Tibial artery (tissue), 4 donors: ENCODE data around the gene AAGAB.
"Not testable (repeated sequence)": the region's sequence is repeated elsewhere in the genome, so short reads cannot be mapped to it uniquely, and the experiment has no call there.

ENCODE experiments used
- DNase-seq, 2 donors: peaks; one replicate each; pipeline ENCODE4 v3.0.0-alpha.2; 2019
- H3K27ac ChIP-seq, 2 donors: fragments of 200-600 bp; sonication (generic) in 1 of 2; 1 replicate in 1 of 2; 2 replicates in 1 of 2; pipeline ENCODE4 v1.5.1; 2018 to 2019; ENCODE audit warnings: mild to moderate bottlenecking in 1 of 2
- H3K27me3 ChIP-seq, 2 donors: fragments of 200-600 bp; sonication (generic) in 1 of 2; one replicate each; pipeline versions ENCODE4 v1.5.1 to v1.6.0; 2016 to 2019
- H3K36me3 ChIP-seq, 3 donors: fragments of 200-600 bp; sonication (generic) in 2 of 3; one replicate each; pipeline ENCODE4 v1.5.1; 2016 to 2019; ENCODE audit warnings: mild to moderate bottlenecking in 2 of 3
- H3K4me1 ChIP-seq, 4 donors: fragments of 200-600 bp; sonication (generic) in 2 of 4; 1 replicate in 3 of 4; 2 replicates in 1 of 4; pipeline ENCODE4 v1.5.1; 2016 to 2019
- H3K4me3 ChIP-seq, 2 donors: fragments of 200-600 bp; sonication (generic) in 1 of 2; 1 replicate in 1 of 2; 2 replicates in 1 of 2; pipeline ENCODE4 v1.5.1; 2018 to 2019; ENCODE audit warnings: mild to moderate bottlenecking in 2 of 2
- H3K9me3 ChIP-seq, 3 donors: fragments of 200-600 bp; sonication (generic) in 1 of 3; one replicate each; pipeline ENCODE4 v1.5.1; 2016 to 2019
- CTCF ChIP-seq, 2 experiments: fragments of 200-600 bp in 1 of 2; fragments of 450-650 bp in 1 of 2; IDR thresholded peaks; one replicate each; pipeline ENCODE4 v1.5.1; 2017 to 2019; ENCODE audit warnings: antibody characterized with exemption in 2 of 2, mild to moderate bottlenecking in 1 of 2, moderate library complexity in 1 of 2
- intact Hi-C: fragments of 100-400 bp; cut with DNase I; formaldehyde crosslinking; loops from one replicate; pipeline ENCODE4 v1.15.0; 2023; ENCODE audit warnings: low total_unique reads

Gene AAGAB

DNA sequence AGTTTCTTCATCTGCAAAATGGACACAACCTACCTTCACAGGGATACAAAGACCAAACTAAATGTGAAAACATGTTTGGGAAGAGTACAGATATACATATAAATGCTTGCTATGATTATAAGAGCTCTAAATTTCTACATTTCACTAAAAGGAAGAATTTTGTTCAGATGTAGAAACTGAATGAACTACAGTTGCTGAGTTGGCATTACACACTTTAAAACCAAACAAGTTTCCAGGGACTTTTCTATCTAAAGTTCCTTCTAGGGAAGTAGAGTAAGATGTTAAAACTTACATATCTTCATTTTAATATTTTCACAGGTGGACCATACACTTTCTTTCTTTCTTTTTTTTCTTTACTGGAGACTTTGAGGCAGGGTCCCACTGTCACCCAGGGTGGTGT is 4.6 kb downstream of the AAGAB start:
- H3K27me3 ChIP-seq = no peaks in the 10 kb centered on the region
- no peak for TF ChIP-seq CTCF (IDR thresholded peaks at IDR 0.05)
- H3K36me3 ChIP-seq = peaks cover 7 to 9% (median 8%) of the 10 kb centered on the region in 3 donors
- no peak for DNase-seq
- intact Hi-C loops = no loop called here
- H3K27ac ChIP-seq = no peak overlapping the region
- H3K4me3 ChIP-seq = no peak overlapping the region
- peaks cover 0 to 19% (median 10%) of the 10 kb centered on the region in 4 donors for H3K4me1 ChIP-seq
- H3K9me3 ChIP-seq = no peaks in the 10 kb centered on the region

DNA sequence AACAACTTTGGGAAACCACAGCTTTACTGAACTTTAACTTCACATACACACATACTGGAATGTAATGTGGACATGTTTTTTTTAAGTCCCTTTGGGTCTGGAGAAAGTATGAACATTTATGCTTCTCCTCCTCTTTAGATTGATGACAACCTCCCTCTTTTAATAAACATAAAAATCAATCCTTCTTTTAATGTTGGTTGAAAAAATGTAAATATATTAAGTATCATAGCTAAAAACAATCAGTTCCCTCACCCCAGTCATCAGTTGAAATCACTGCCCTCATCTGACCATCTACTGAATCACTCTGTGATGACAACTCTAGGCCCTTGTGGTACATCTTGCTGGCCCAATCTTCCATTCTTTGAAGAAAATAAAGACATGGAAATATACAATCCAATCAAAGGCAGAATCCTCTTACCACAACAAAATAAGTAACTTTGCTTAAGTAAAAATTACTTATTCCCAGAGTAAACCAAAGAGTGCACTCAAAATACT is 6.4 kb downstream of the AAGAB start:
- no peak for DNase-seq
- intact Hi-C loops = no loop called here
- H3K36me3 ChIP-seq = peaks cover 7 to 9% (median 8%) of the 10 kb centered on the region in 3 donors
- no peaks in the 10 kb centered on the region for H3K27me3 ChIP-seq
- H3K27ac ChIP-seq = no peak overlapping the region
- H3K4me1 ChIP-seq = peaks cover 0 to 11% (median 5%) of the 10 kb centered on the region in 4 donors
- no peak for TF ChIP-seq CTCF (IDR thresholded peaks at IDR 0.05)
- no peaks in the 10 kb centered on the region for H3K9me3 ChIP-seq
- H3K4me3 ChIP-seq = no peak overlapping the region

DNA sequence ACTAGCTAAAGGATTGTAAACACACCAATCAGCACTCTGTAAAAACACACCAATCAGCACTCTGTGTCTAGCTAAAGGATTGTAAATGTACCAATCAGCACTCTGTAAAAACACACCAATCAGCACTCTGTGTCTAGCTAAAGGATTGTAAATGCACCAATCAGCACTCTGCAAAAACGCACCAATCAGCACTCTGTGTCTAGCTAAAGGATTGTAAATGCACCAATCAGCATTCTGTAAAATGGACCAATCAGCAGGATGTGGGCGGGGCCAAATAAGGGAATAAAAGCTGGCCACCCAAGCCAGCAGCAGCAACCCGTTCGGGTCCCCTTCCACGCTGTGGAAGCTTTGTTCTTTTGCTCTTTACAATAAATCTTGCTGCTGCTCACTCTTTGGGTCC is 7.9 kb downstream of the AAGAB start:
- H3K27ac ChIP-seq, H3K4me1 ChIP-seq, H3K9me3 ChIP-seq, DNase-seq, H3K27me3 ChIP-seq, H3K4me3 ChIP-seq, intact Hi-C loops, H3K36me3 ChIP-seq: not testable (repeated sequence)

DNA sequence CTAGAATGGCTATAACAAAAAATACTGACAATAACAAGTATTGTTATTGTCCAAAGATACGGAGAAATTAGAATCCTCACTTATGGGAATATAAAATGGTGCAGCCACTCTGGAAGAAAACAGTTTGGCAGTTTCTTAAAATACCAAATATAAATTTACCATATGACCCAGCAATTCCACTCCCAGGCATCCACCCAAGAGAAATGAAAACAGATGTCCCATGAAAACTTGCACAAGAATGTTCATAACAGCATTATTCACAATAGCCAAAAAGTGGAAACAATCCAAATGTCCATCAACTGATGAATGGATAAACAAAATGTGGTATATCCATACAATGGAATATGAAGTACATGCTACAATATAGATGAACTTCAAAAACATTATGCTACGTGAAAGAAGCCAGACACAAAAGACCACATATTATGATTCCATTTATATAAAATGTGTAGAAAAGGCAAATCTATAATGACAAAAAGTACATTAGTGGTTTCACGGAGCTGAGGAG is 9.4 kb downstream of the AAGAB start:
- TF ChIP-seq CTCF (IDR thresholded peaks at IDR 0.05) = no peak
- intact Hi-C loops = no loop called here
- Histone ChIP-seq H3K9me3 (no peaks in the 10 kb centered on the region), H3K4me1 (peaks cover 0 to 6% (median 0%) of the 10 kb centered on the region in 4 donors), H3K27ac (no peak overlapping the region), H3K4me3 (no peak overlapping the region), H3K27me3 (no peaks in the 10 kb centered on the region), H3K36me3 (peaks cover 7 to 9% (median 8%) of the 10 kb centered on the region in 3 donors)
- no peak for DNase-seq

GRCh38 chr15:67242708-67243111 is 11.8 kb downstream of the AAGAB start:
- Histone ChIP-seq H3K9me3 (no peaks in the 10 kb centered on the region), H3K27me3 (no peaks in the 10 kb centered on the region), H3K4me1 (peaks cover 0 to 7% (median 0%) of the 10 kb centered on the region in 4 donors), H3K27ac (no peak overlapping the region), H3K36me3 (peaks cover 7 to 9% (median 8%) of the 10 kb centered on the region in 3 donors), H3K4me3 (no peak overlapping the region)
- no peak for DNase-seq
- no peak for TF ChIP-seq CTCF (IDR thresholded peaks at IDR 0.05)
- intact Hi-C loops = no loop called here

DNA sequence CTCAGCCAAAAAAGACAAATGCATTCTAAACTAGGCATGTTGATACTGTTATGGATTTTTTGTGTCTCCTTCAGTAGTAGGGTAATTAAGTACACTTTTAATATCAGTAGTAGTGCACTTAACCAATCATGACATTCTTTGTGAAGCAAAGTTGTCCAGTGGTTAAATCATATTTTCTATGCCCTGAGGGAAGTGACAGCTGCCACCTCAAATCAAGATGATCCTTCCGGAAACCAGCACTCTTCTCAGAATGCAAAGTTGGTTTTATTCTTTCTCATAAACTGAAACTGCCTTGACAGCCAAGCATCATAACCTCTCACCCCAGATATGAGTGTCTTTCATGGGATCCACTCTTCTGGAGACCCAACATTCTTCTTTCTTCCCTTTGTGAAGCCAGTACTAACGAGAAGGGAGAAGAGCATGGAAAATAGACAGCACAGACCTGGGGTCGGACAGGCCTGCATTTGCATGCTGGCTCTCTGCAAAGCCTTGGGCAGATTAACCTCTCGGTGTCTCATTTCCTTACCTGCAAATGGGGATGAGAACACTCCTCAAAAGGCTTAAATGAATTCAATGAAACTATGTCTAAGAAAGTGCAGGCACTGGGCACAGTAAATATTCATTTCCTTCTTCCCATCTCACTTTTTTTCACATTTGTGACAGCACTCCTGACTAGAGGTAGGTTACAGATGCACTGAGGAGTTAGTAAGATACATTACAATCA is 13.2 kb downstream of the AAGAB start:
- Histone ChIP-seq H3K9me3 (no peaks in the 10 kb centered on the region), H3K4me3 (no peak overlapping the region), H3K27me3 (no peaks in the 10 kb centered on the region), H3K4me1 (peaks cover 0 to 7% (median 0%) of the 10 kb centered on the region in 4 donors), H3K36me3 (peaks cover 0 to 4% (median under 1%) of the 10 kb centered on the region in 3 donors), H3K27ac (no peak overlapping the region)
- TF ChIP-seq CTCF (IDR thresholded peaks at IDR 0.05) = no peak
- no peak for DNase-seq
- intact Hi-C loops = no loop called here
